AML-193 (cell line): ENCODE results near the gene OR2B2.

Experiments
- DNase-seq, 2 experiments: peaks; one replicate each; lab custom pipeline; 2025; lab: John Stamatoyannopoulos, UW

OR2B2 gene

DNA sequence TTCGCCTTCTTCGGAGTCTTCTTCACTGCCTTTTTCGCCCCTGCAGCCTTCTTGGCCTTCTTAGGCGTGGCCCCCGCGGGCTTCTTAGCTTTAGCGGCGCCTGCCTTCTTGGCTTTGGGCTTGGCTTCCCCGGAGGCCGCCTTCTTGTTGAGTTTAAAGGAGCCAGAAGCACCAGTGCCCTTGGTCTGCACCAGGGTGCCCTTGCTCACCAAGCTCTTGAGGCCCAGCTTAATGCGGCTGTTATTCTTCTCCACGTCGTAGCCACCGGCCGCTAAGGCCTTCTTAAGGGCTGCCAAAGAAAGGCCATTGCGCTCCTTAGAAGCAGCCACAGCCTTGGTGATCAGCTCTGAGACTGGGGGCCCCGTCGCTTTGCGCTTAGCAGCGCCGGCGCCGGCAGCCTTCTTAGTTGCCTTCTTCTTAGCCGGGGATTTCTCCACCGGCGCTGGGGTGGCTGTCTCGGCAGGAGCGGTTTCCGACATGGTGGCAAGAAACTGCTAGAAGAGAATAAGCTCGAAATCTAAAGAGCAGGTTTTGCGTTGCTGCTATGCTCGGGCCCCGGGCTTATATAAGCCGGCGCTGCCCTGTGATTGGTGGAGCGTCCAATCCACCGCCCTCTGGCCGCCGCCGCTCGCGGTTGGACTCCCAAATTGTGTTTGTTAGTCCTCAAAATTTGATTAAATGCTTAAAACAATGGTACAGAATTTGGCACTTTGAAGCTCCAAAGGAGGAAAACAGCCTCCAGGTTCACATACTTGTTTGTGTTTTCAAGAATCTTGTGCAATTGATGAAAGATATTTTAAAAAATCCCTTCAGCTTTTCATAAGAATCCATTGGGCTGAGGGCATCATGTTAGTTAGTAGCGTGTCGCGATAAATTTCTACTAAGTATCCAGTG lies 44.9 kb downstream of the OR2B2 start:
- DNase-seq: peak; percentile 43 to 52

DNA sequence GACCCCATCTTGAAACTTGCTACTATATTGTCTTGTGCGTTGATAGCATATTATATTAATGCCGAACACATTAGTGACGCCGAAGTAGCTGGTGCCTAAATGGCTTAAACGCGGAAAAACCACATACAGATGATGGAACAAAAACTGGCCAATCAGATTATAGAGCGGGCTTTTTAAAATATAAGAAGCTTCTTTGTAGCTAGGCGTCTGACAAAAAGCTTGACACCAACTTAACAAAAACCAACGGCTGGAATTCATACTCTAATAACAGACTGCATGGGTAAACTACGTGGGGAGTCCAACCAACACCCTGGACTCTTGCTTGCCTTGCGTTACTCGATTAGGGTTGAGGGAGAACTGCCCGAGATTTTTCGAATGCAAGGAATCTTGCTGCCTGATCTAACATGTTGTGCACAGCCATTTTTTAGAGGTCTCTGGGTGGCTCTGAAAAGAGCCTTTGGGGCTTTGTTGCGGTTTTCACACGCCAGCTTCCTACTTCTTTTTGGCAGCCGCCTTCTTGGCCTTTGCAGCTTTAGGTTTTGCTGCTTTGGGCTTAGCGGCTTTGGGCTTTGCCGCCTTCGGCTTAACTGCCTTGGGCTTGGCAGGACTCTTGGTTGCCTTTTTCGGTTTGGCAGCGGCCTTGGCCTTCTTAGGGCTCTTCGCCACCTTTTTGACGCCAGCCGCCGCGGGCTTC lies 45.7 kb downstream of the OR2B2 start:
- peak; percentile 60 to 67 for DNase-seq

DNA sequence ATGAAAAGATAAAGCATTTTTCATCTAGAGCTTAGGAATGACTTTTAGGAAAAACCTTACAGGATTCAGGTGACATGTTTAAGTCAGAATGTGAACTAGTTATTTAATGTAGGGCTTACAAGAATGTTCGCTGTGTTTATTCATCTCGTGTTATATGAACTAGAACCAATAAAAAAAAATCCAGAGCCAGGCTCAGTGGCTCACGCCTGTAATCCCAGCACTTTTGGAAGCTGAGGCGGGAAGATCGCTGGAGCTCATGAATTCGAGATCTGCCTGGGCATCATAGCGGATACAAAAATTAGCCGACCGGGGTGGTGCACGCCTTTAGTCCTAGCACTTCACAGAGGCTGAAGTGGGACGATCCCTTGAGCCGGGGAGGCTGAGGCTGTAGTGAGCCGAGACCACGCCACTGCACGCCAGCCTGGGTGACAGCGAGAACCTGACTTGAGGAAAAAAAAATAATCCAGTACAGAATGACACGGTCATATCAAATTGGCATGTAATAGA lies 46.3 kb downstream of the OR2B2 start:
- no peak for DNase-seq

DNA sequence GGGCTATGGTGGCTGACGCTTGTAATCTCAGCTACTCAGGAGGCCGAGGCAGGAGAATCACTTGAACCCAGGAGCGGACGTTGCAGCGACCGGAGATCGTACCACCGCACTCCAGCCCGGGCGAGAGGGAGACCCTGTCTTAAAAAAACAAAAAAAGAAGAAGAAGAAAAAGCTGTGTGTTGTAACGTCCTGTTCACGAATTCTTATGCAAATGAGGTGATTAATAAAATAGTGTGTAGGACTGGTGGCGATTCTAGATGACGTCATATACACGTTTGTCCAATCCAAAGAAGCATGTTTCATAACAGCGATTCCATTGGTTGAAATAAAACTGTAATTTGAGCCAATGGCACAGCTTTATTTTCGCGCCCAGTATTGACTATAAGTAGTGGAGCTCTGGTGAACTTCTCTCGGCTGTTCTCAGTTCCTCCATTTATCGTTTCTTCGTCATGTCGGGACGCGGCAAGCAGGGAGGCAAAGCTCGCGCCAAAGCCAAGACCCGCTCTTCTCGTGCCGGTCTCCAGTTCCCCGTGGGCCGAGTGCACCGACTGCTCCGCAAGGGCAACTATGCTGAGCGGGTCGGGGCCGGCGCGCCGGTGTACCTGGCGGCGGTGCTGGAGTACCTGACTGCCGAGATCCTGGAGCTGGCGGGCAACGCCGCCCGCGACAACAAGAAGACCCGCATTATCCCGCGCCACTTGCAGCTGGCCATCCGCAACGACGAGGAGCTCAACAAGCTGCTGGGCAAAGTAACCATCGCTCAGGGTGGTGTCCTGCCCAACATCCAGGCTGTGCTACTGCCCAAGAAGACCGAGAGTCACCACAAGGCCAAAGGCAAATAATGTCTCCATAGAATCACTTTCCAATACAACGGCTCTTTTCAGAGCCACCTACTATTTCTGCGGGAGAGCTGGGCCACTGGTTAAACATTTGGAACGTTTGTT lies 47.0 kb downstream of the OR2B2 start:
- DNase-seq: peak; percentile 76 to 83

DNA sequence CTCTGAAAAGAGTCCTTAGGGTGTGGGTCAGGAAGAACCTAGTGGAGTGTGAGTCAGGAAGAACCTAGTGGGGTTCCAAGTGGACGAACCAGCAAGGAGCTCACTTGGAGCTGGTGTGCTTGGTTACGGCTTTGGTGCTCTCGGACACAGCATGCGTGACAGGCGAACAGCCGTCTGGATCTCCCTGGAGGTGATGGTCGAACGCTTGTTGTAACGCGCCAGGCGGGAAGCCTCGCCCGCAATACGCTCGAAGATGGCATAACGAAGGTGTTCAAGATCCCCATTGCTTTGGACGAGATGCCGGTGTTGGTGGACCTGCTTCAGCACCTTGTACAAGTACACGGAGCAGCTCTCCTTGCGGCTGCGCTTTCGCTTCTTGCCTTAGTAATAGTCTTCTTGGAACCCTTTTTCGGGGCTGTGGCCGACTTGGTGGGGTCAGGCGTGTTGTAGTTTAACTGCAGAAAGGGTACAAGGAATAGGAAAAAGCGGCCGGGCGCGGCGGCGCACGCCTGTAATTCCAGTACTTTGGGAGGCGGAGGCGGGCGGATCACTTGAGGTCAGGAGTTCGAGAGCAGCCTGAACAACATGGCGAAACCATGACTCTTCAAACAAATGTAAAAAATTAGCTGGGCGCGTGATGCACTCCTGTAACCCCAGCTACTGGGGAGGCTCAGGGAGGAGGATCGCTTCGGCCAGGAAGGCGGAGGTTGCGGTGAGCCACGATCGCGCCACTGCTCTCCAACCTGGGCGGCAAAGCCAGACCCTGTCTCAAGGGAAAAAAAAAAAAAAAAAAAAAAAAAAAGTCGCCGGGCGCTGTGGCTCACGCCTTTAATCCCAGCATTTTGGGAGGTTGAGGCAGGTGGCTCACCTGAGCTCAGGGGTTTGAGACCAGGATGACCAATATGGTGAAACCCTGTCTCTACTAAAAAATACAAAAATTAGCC lies 48.0 kb downstream of the OR2B2 start:
- no peak for DNase-seq

DNA sequence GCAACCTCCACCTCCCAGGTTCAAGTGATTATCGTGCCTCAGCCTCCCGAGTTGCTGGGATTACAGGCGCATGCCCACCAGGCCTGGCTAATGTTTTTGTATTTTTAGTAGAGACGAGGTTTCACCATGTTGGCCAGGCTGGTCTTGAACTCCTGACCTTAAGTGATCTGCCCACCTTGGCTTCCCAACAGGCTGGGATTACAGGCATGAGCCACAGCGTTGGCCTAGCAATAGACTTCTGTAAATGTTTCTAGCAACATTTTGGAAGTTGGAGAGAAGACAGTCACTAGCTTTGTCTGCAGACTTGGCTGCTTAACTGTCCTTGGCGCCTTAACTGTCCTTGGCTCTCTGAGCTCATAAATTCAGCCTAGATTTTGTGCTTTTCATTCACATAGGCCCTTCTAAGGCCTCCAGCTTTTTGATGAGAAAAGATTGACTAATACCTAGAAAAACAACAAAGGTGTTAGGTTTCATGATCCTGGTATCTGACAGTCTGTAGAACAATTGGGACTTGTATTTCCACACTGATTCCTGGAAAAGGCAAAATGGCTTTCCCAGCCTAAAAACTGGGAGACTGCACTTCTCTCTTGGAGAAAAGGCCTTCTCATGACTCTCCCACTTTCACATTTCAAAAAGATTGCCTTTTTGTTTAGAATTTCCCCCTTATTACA lies 49.7 kb downstream of the OR2B2 start:
- DNase-seq: no peak

DNA sequence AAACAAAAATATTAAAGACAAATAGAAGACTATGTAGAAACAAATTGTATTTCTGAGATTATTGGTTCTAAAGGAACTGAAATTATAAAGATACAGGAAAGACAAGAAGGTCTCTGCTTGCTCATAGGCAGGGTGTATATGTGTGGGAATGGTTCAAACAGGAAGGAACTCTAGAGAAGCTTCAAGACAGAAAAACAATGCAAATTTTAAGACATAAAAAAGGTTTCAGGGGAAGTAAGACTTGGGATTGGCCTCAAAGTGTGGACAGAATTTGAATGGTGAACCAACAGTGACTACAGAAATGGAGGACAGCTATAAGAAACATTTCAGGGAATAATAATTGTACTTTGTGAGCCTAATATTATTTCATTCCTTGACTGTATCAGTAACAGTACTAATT lies 50.3 kb downstream of the OR2B2 start:
- no peak for DNase-seq

DNA sequence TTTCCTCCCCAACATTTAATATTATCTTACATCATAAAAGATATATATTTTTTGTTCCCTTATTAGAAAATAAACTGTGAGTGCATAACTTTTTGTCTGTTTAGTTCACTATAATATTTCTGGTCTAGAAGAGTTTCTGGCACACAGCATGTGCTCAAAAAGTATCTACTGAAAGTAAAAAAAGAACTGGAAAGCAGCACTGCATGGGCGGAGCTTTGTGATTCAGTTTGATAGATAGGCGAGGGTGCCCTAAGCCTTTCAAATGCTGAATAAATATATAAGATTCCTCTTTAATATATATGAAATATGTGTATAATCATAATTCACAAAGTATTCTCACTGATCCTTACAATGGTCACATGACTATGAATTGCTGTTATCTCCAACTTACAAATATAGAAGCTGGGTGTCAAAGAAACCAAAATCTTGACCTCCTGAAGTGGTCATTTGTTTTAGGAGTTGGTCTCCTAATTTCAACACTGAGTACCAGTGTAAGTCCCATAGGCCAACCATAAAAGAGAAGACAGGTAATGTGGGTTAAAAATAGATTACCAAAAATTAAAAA lies 50.8 kb downstream of the OR2B2 start:
- DNase-seq: no peak
